Measurements from ENCODE around the gene DHDH.
"Not testable (repeated sequence)": the region's sequence is repeated elsewhere in the genome, so short reads cannot be mapped to it uniquely, and the experiment has no call there.

The DHDH gene

GRCh38 chr19:48933382-48933932 lies at the start of gene DHDH:
DHDH (plus strand) TSS chr19:48933699; CDS start chr19:48933722, 23 bp downstream.
- DNase-seq: peak; percentile 5 to 10

GRCh38 chr19:48883726-48884125 lies 49.8 kb upstream of the DHDH start:
- no peak for DNase-seq

- DNase-seq: no peak
Measured at GRCh38 chr19:48887861-48888612, 45.5 kb upstream of the DHDH start.

- not testable (repeated sequence) for DNase-seq
Measured at GRCh38 chr19:48889496-48889895, 44.0 kb upstream of the DHDH start.

GRCh38 chr19:48890551-48890950 lies 42.9 kb upstream of the DHDH start:
- DNase-seq: no peak

- no peak for DNase-seq
Measured at GRCh38 chr19:48895226-48895625, 38.3 kb upstream of the DHDH start.

- DNase-seq: no peak
Measured at GRCh38 chr19:48896191-48896720, 37.2 kb upstream of the DHDH start.

- no peak for DNase-seq
Measured at GRCh38 chr19:48897181-48897580, 36.3 kb upstream of the DHDH start.

- not testable (repeated sequence) for DNase-seq
Measured at GRCh38 chr19:48899386-48899749, 34.1 kb upstream of the DHDH start.

GRCh38 chr19:48899781-48900476 lies 33.6 kb upstream of the DHDH start, which contains the start of gene NUCB1:
NUCB1 (plus strand) TSS chr19:48900312; CDS start chr19:48900797, 485 bp downstream.
- peak; percentile 95 to 97 for DNase-seq

GRCh38 chr19:48900477-48901406 lies 32.8 kb upstream of the DHDH start:
- DNase-seq: no peak

- DNase-seq: not testable (repeated sequence)
Measured at GRCh38 chr19:48902291-48902690, 31.2 kb upstream of the DHDH start.

GRCh38 chr19:48903788-48904187 lies 29.7 kb upstream of the DHDH start:
- DNase-seq: not testable (repeated sequence)

GRCh38 chr19:48905664-48906063 lies 27.8 kb upstream of the DHDH start:
- DNase-seq: no peak

- no peak for DNase-seq
Measured at GRCh38 chr19:48906324-48906723, 27.2 kb upstream of the DHDH start.

GRCh38 chr19:48907671-48908070 lies 25.8 kb upstream of the DHDH start:
- DNase-seq: no peak

- DNase-seq: not testable (repeated sequence)
Measured at GRCh38 chr19:48909424-48910077, 23.9 kb upstream of the DHDH start.

- no peak for DNase-seq
Measured at GRCh38 chr19:48910803-48911202, 22.7 kb upstream of the DHDH start.

GRCh38 chr19:48913114-48913889 lies 20.2 kb upstream of the DHDH start:
- peak in 1 of 2 experiments; percentile 1 for DNase-seq

GRCh38 chr19:48914181-48914580 lies 19.3 kb upstream of the DHDH start:
- no peak for DNase-seq

- DNase-seq: no peak
Measured at GRCh38 chr19:48915757-48916156, 17.7 kb upstream of the DHDH start.
